H9 (cell line): Measurements from ENCODE around the gene MBOAT2. TPM values are rescaled to one million over a fixed set of nuclear protein-coding genes. Genes with fewer than 3 reads are reported as not detected.

ENCODE experiments used
- DNase-seq: peaks from one replicate; pipeline ENCODE4 v3.0.0-alpha.2; 2017
- H2AFZ ChIP-seq: one replicate; pipeline ENCODE4 v1.6.1; 2013; ENCODE audit warnings: mild to moderate bottlenecking, low read length, control low read depth, moderate library complexity
- H2AK5ac ChIP-seq: 2 replicates; pipeline ENCODE4 v1.6.1; 2013; ENCODE audit warnings: low read length, control low read depth, mixed read lengths; ENCODE audit not compliant: insufficient read length
- H2BK120ac ChIP-seq: one replicate; pipeline ENCODE4 v1.6.1; 2013; ENCODE audit warnings: low read depth, mild to moderate bottlenecking, low read length, control low read depth, inconsistent platforms; ENCODE audit not compliant: poor library complexity, severe bottlenecking
- H2BK12ac ChIP-seq: 2 replicates; pipeline ENCODE4 v1.6.1; 2013; ENCODE audit warnings: low read length, control low read depth, mixed read lengths, low read depth; ENCODE audit not compliant: insufficient read length
- H2BK15ac ChIP-seq: 2 replicates; pipeline ENCODE4 v1.6.1; 2013; ENCODE audit warnings: low read depth, low read length, control low read depth
- H2BK20ac ChIP-seq: one replicate; pipeline ENCODE4 v1.6.1; 2013; ENCODE audit warnings: low read depth, mild to moderate bottlenecking, low read length, control low read depth, inconsistent platforms; ENCODE audit not compliant: poor library complexity, severe bottlenecking
- H2BK5ac ChIP-seq: 2 replicates; pipeline ENCODE4 v1.6.1; 2013; ENCODE audit warnings: low read length, control low read depth, mixed read lengths; ENCODE audit not compliant: insufficient read length
- H3K14ac ChIP-seq: 2 replicates; pipeline ENCODE4 v1.6.1; 2013; ENCODE audit warnings: low read length, control low read depth; ENCODE audit not compliant: insufficient read depth
- H3K18ac ChIP-seq: 2 replicates; pipeline ENCODE4 v1.6.1; 2013; ENCODE audit warnings: low read depth, mild to moderate bottlenecking, mixed read lengths, low read length, control low read depth; ENCODE audit not compliant: insufficient read length
- H3K23ac ChIP-seq: 2 replicates; pipeline ENCODE4 v1.6.1; 2013; ENCODE audit warnings: low read length, control low read depth, mixed read lengths, low read depth; ENCODE audit not compliant: insufficient read length
- H3K23me2 ChIP-seq: 2 replicates; pipeline ENCODE4 v1.6.1; 2013; ENCODE audit warnings: low read depth, mild to moderate bottlenecking, mixed read lengths, low read length, control low read depth; ENCODE audit not compliant: insufficient read length, poor library complexity, severe bottlenecking
- H3K27ac ChIP-seq: 2 replicates; pipeline ENCODE4 v1.5.1; 2013; ENCODE audit warnings: low read length, control low read depth, mixed read lengths, low read depth; ENCODE audit not compliant: insufficient read length
- H3K27me3 ChIP-seq: 2 replicates; pipeline ENCODE4 v1.6.1; 2013; ENCODE audit warnings: low read length, control low read depth, inconsistent platforms; ENCODE audit not compliant: insufficient read depth
- H3K4ac ChIP-seq: 2 replicates; pipeline ENCODE4 v1.6.1; 2013; ENCODE audit warnings: low read depth, mild to moderate bottlenecking, control low read depth, inconsistent platforms, low read length, moderate library complexity
- H3K4me1 ChIP-seq: 2 replicates; pipeline ENCODE4 v1.6.1; 2013; ENCODE audit warnings: low read length, control low read depth, inconsistent platforms; ENCODE audit not compliant: insufficient read depth
- H3K4me2 ChIP-seq: 2 replicates; pipeline ENCODE4 v1.6.1; 2013; ENCODE audit warnings: low read length, control low read depth, mixed read lengths; ENCODE audit not compliant: insufficient read length, insufficient read depth
- H3K56ac ChIP-seq: 2 replicates; pipeline ENCODE4 v1.6.1; 2013; ENCODE audit warnings: low read depth, mild to moderate bottlenecking, mixed read lengths, low read length, control low read depth; ENCODE audit not compliant: insufficient read length
- H3K79me1 ChIP-seq: 2 replicates; pipeline ENCODE4 v1.6.1; 2013; ENCODE audit warnings: low read depth, mild to moderate bottlenecking, moderate library complexity, low read length, control low read depth, inconsistent platforms; ENCODE audit not compliant: insufficient read depth, poor library complexity, severe bottlenecking
- H3K79me2 ChIP-seq: 2 replicates; pipeline ENCODE4 v1.6.1; 2013; ENCODE audit warnings: low read length, control low read depth, inconsistent platforms; ENCODE audit not compliant: insufficient read depth
- H3K9ac ChIP-seq: 2 replicates; pipeline ENCODE4 v1.6.1; 2013; ENCODE audit warnings: low read length, control low read depth, mixed read lengths; ENCODE audit not compliant: insufficient read length; ENCODE audit errors: extremely low read depth
- H3K9me3 ChIP-seq: one replicate; pipeline ENCODE4 v1.6.1; 2013; ENCODE audit warnings: low read depth, low read length, inconsistent platforms; ENCODE audit not compliant: control insufficient read depth
- H3T11ph ChIP-seq: one replicate; pipeline ENCODE4 v1.6.1; 2013; ENCODE audit warnings: mild to moderate bottlenecking, low read length, control low read depth, inconsistent platforms
- H4K20me1 ChIP-seq: one replicate; pipeline ENCODE4 v1.6.1; 2013; ENCODE audit not compliant: control insufficient read depth, insufficient read length, insufficient read depth
- H4K5ac ChIP-seq: 2 replicates; pipeline ENCODE4 v1.6.1; 2013; ENCODE audit warnings: low read depth, mild to moderate bottlenecking, mixed read lengths, low read length, control low read depth; ENCODE audit not compliant: insufficient read length
- H4K8ac ChIP-seq: replicated peaks from 2 replicates; pipeline ENCODE4 v1.6.1; 2013; ENCODE audit warnings: low read length, control low read depth, mixed read lengths, low read depth; ENCODE audit not compliant: insufficient read length
- H4K91ac ChIP-seq: 2 replicates; pipeline ENCODE4 v1.6.1; 2013; ENCODE audit warnings: low read depth, mild to moderate bottlenecking, moderate library complexity, mixed read lengths, low read length, control low read depth; ENCODE audit not compliant: insufficient read length
- H3K27ac Mint-ChIP-seq, 3 experiments: 2 replicates in 2 of 3; 3 replicates in 1 of 3; pipeline ENCODE4 v1.8.0; 2020 to 2021; ENCODE audit warnings: mixed read lengths in 3 of 3, mild to moderate bottlenecking in 1 of 3, moderate library complexity in 1 of 3
- H3K27me3 Mint-ChIP-seq: 2 replicates; pipeline ENCODE4 v1.8.0; 2021; ENCODE audit warnings: low read depth, mild to moderate bottlenecking, moderate library complexity, mixed read lengths
- H3K36me3 Mint-ChIP-seq, 3 experiments: 2 replicates in 2 of 3; 3 replicates in 1 of 3; pipeline ENCODE4 v1.8.0; 2020 to 2021; ENCODE audit warnings: low read depth in 3 of 3, mixed read lengths in 3 of 3; ENCODE audit not compliant: insufficient read depth in 1 of 3
- H3K4me1 Mint-ChIP-seq, 2 experiments: 2 replicates each; pipeline ENCODE4 v1.8.0; 2020; ENCODE audit warnings: mixed read lengths in 2 of 2
- H3K4me3 Mint-ChIP-seq, 2 experiments: 2 replicates in 1 of 2; 3 replicates in 1 of 2; pipeline ENCODE4 v1.8.0; 2020 to 2021; ENCODE audit warnings: mild to moderate bottlenecking in 2 of 2, mixed read lengths in 2 of 2, moderate library complexity in 1 of 2
- H3K9me3 Mint-ChIP-seq, 2 experiments: 2 replicates in 1 of 2; 3 replicates in 1 of 2; pipeline ENCODE4 v1.8.0; 2020; ENCODE audit warnings: mild to moderate bottlenecking in 2 of 2, mixed read lengths in 2 of 2, moderate library complexity in 1 of 2
- WGBS: extraction: QIAGEN DNeasy Blood & Tissue Kit; methylation state at CpG from one replicate; pipeline ENCODE4 v1.1.7; 2013; ENCODE audit warnings: missing lambda C conversion rate, low lambda C conversion rate, mixed read lengths; ENCODE audit not compliant: insufficient read length; ENCODE audit errors: extremely low coverage; 5-methylcytosine and 5-hydroxymethylcytosine counted together
- total RNA-seq: library from RNA; stranded (reverse); gene quantifications from 2 replicates; pipeline ENCODE4 v1.2.1, GENCODE V29; 2021
- TF ChIP-seq, protein P1 (sequence below): fragments of 200-600 bp; sonication (generic); conservative IDR thresholded peaks from 3 replicates; pipeline ENCODE4 v1.8.0; 2021; ENCODE audit warnings: antibody characterized with exemption, mild to moderate bottlenecking

MBOAT2 gene
- total RNA-seq, 1 experiment from 2014 or later, result 20.2 TPM

DNA sequence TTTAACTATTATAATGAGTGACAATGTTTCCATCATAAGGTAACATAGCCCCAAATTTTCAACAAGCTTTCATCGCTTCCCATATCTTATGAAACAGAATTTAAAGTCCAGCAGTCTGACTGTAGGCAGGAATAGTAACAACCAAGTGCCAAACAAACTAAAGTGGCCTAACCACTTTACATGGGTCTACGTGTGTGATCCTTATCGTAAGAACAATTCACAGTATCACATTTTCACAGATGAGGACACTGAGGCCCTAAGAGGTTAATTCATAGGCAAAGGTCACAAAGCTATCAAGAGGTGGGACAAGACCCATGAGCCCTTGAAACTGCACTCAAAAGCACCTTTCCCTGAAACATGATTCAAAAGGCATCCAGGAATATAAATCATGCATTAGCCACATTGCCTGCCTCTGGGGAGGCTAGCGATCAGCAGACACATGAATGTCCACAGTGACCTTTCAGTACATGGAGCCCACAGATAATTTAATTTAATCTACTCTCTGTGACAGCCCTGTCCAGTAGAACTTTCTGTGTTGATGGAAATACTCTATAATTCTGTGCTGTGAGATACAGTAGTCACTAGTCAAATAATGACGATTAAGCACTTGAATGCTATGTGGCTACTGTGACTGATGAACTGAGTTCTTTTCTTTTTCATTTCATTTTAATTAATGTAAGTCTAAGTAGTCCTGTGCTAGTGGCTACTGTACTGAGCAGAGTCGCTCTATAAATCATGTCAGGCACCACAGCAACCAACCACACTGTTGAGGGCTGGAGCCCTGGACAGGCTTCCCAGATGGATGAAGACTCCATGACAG lies 196.4 kb downstream of the MBOAT2 start:
- Histone ChIP-seq H3K14ac (no peak overlapping the region), H3K56ac (no peak overlapping the region), H3K79me1 (no peaks in the 10 kb centered on the region), H4K91ac (no peak overlapping the region), H3K27ac (no peak overlapping the region), H3K4me2 (no peak overlapping the region), H2AFZ (no peak overlapping the region), H2BK12ac (no peak overlapping the region), H3K9me3 (no peaks in the 10 kb centered on the region), H3K23me2 (no peaks in the 10 kb centered on the region), H4K8ac (no peak overlapping the region), H3K4me1 (no peaks in the 10 kb centered on the region), H2BK120ac (no peak overlapping the region), H2BK20ac (no peak overlapping the region), H2AK5ac (no peak overlapping the region), H3T11ph (no peak overlapping the region), H3K9ac (no peak overlapping the region), H4K5ac (no peak overlapping the region), H3K27me3 (no peaks in the 10 kb centered on the region), H3K23ac (no peak overlapping the region), H2BK5ac (no peak overlapping the region), H3K18ac (no peak overlapping the region), H3K4ac (no peak overlapping the region), H2BK15ac (no peak overlapping the region), H4K20me1 (no peaks in the 10 kb centered on the region), H3K79me2 (no peaks in the 10 kb centered on the region)
- Mint-ChIP-seq H3K36me3 (peaks cover 4 to 32% (median 14%) of the 10 kb centered on the region in 3 experiments; a peak in 5 of 7 replicates), H3K4me1 (no peaks in the 10 kb centered on the region), H3K4me3 (no peak overlapping the region), H3K27ac (no peak overlapping the region; a peak in 1 of 7 replicates), H3K9me3 (no peaks in the 10 kb centered on the region), H3K27me3 (no peaks in the 10 kb centered on the region)
- no peak for DNase-seq
- WGBS, result no CpG with 5 or more reads among the region's 6 CpGs
- TF ChIP-seq, protein P1, sequence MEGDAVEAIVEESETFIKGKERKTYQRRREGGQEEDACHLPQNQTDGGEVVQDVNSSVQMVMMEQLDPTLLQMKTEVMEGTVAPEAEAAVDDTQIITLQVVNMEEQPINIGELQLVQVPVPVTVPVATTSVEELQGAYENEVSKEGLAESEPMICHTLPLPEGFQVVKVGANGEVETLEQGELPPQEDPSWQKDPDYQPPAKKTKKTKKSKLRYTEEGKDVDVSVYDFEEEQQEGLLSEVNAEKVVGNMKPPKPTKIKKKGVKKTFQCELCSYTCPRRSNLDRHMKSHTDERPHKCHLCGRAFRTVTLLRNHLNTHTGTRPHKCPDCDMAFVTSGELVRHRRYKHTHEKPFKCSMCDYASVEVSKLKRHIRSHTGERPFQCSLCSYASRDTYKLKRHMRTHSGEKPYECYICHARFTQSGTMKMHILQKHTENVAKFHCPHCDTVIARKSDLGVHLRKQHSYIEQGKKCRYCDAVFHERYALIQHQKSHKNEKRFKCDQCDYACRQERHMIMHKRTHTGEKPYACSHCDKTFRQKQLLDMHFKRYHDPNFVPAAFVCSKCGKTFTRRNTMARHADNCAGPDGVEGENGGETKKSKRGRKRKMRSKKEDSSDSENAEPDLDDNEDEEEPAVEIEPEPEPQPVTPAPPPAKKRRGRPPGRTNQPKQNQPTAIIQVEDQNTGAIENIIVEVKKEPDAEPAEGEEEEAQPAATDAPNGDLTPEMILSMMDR, result no peak
